Measurements from ENCODE around the gene CTXN1. TPM values are rescaled to one million over a fixed set of nuclear protein-coding genes. Genes with fewer than 3 reads are reported as not detected.

CTXN1 gene
- polyA plus RNA-seq, 1 of the 3 experiments (the other 2 are of a cell fraction), result 53.8 TPM

DNA sequence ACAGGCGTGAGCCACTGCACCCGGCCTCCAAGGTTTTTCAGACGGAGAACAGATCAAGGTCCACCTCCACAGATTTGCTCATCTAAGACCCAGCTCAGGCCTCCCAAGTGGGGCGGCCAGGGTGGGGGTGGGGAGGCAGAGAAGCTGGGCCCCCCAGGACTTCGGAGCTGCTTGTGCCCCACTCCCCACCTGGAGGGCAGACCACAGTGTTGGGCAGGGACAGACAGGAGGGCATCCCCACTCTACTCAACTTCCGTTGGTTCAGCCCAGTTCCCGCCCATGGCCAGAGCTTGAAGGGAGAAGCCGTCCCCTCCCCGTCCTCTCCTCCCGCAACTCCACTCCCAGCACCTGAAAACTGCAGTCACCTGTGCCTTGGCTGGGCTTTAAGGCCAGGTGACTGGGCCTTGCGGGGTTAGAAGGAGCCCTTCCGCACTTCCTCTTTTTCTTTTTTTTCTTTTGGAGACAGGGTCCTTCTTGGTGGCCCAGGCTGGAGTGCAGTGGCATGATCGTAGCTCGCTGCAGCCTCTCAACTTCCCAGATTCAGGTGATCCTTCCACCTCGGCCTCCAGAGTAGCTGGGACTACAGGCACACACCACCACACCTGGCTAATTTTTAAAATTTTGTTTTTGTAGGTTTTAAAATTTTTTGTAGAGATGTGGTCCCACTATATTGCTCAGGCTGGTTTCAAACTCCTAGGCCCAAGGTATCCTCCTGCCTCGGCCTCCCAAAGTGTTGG lies 38.4 kb downstream of the CTXN1 start:
- Histone ChIP-seq H3K4me2 (no peak overlapping the region), H4K20me1 (ENCODE audit: insufficient read depth) (no peaks in the 10 kb centered on the region), H3K9me2 (no peaks in the 10 kb centered on the region), H3K36me3 (replicated peaks in 1 of 2; ENCODE audit: control insufficient read depth in 1 of 2, insufficient read depth in 2 of 2, low read length in 1 of 2) (no peaks in the 10 kb centered on the region), H3K4me3 (ENCODE audit: low read depth in 2 of 2, low read length in 1 of 2) (no peak overlapping the region), H3K4me1 (ENCODE audit: control insufficient read depth in 1 of 2, insufficient read depth in 2 of 2, low read depth in 1 of 2, low read length in 1 of 2) (no peaks in the 10 kb centered on the region), H3K9ac (no peak overlapping the region), H3K79me2 (ENCODE audit: insufficient read depth) (no peaks in the 10 kb centered on the region), H3K27me3 (ENCODE audit: insufficient read depth) (no peaks in the 10 kb centered on the region; the same call in 1 of the 2 replicates), H3F3A (replicated peaks; ENCODE audit: insufficient read depth) (no peaks in the 10 kb centered on the region), H3K9me3 (no peaks in the 10 kb centered on the region), H2AFZ (ENCODE audit: low read depth) (no peak overlapping the region), H3K27ac (ENCODE audit: low read depth in 2 of 2, low read length in 1 of 2) (no peak overlapping the region)
- DNase-seq, result no peak
- ChIA-PET CTCF (interaction anchor here (0.6 to 0.9 kb wide), 2 partner anchors 13 to 161 kb away, joined by 3 read pairs; no protein-coding TSS in a partner anchor), POLR2A (no interaction called here)
- TF ChIP-seq EZH2phosphoT487 (IDR thresholded peaks at IDR 0.05; ENCODE audit: borderline replicate concordance, low read depth), result no peak
- no peak for TF ChIP-seq TEAD4 (IDR thresholded peaks at IDR 0.05; ENCODE audit: borderline replicate concordance, insufficient read depth)
- no peak for TF ChIP-seq GATA2 (CRISPR knock-in tag; IDR thresholded peaks at IDR 0.05)
- no peak for TF ChIP-seq FOXM1 (IDR thresholded peaks at IDR 0.05; ENCODE audit: low read depth)
- no peak for TF ChIP-seq JUND (IDR thresholded peaks at IDR 0.05)
- TF ChIP-seq, protein P1, sequence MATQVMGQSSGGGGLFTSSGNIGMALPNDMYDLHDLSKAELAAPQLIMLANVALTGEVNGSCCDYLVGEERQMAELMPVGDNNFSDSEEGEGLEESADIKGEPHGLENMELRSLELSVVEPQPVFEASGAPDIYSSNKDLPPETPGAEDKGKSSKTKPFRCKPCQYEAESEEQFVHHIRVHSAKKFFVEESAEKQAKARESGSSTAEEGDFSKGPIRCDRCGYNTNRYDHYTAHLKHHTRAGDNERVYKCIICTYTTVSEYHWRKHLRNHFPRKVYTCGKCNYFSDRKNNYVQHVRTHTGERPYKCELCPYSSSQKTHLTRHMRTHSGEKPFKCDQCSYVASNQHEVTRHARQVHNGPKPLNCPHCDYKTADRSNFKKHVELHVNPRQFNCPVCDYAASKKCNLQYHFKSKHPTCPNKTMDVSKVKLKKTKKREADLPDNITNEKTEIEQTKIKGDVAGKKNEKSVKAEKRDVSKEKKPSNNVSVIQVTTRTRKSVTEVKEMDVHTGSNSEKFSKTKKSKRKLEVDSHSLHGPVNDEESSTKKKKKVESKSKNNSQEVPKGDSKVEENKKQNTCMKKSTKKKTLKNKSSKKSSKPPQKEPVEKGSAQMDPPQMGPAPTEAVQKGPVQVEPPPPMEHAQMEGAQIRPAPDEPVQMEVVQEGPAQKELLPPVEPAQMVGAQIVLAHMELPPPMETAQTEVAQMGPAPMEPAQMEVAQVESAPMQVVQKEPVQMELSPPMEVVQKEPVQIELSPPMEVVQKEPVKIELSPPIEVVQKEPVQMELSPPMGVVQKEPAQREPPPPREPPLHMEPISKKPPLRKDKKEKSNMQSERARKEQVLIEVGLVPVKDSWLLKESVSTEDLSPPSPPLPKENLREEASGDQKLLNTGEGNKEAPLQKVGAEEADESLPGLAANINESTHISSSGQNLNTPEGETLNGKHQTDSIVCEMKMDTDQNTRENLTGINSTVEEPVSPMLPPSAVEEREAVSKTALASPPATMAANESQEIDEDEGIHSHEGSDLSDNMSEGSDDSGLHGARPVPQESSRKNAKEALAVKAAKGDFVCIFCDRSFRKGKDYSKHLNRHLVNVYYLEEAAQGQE (IDR thresholded peaks at IDR 0.05; ENCODE audit: low read depth, low read length), result no peak
- TF ChIP-seq, protein P2, sequence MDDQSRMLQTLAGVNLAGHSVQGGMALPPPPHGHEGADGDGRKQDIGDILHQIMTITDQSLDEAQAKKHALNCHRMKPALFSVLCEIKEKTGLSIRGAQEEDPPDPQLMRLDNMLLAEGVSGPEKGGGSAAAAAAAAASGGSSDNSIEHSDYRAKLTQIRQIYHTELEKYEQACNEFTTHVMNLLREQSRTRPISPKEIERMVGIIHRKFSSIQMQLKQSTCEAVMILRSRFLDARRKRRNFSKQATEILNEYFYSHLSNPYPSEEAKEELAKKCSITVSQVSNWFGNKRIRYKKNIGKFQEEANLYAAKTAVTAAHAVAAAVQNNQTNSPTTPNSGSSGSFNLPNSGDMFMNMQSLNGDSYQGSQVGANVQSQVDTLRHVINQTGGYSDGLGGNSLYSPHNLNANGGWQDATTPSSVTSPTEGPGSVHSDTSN (IDR thresholded peaks at IDR 0.05), result no peak
- no peak for TF ChIP-seq MAX (IDR thresholded peaks at IDR 0.05; ENCODE audit: low read depth)
- no peak for TF ChIP-seq FOSL2 (IDR thresholded peaks at IDR 0.05; ENCODE audit: borderline replicate concordance, low read depth)
- TF ChIP-seq ELF1 (IDR thresholded peaks at IDR 0.05), result no peak
- TF ChIP-seq TAF1 (IDR thresholded peaks at IDR 0.05; ENCODE audit: borderline replicate concordance, low read depth, low read length), result no peak
- no peak for TF ChIP-seq RFX5 (IDR thresholded peaks at IDR 0.05; ENCODE audit: low read length)
- TF ChIP-seq RAD21 (IDR thresholded peaks at IDR 0.05; ENCODE audit: low read length), result no peak
- TF ChIP-seq, protein P3, sequence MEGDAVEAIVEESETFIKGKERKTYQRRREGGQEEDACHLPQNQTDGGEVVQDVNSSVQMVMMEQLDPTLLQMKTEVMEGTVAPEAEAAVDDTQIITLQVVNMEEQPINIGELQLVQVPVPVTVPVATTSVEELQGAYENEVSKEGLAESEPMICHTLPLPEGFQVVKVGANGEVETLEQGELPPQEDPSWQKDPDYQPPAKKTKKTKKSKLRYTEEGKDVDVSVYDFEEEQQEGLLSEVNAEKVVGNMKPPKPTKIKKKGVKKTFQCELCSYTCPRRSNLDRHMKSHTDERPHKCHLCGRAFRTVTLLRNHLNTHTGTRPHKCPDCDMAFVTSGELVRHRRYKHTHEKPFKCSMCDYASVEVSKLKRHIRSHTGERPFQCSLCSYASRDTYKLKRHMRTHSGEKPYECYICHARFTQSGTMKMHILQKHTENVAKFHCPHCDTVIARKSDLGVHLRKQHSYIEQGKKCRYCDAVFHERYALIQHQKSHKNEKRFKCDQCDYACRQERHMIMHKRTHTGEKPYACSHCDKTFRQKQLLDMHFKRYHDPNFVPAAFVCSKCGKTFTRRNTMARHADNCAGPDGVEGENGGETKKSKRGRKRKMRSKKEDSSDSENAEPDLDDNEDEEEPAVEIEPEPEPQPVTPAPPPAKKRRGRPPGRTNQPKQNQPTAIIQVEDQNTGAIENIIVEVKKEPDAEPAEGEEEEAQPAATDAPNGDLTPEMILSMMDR (IDR thresholded peaks at IDR 0.05), result no peak
- WGBS (ENCODE audit: low lambda C conversion rate), result 83% methylated on average over 14 of the region's 16 CpGs

All from SK-N-SH (cell line).